ENCODE results near the gene HMGCR.

DNA sequence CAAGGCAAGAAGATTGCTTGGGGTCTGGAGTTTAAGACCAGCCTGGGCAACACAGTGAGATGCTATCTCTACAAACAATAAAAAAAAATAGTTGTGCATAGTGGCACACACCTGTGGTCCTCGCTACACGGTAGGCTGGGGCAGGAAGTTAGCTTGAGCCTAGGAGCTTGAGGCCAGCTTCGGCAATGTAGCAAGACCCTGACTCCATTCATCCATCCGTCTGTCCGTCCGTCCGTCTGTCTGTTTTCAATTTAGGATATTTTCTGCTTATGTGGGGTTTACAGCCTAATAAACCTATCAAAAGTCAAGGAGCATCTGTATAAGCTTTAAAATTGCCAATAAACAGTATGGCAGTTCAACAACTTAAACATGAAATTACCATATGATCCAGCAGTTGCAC, 19.7 kb downstream of the HMGCR start:
- TF ChIP-seq, protein P1, sequence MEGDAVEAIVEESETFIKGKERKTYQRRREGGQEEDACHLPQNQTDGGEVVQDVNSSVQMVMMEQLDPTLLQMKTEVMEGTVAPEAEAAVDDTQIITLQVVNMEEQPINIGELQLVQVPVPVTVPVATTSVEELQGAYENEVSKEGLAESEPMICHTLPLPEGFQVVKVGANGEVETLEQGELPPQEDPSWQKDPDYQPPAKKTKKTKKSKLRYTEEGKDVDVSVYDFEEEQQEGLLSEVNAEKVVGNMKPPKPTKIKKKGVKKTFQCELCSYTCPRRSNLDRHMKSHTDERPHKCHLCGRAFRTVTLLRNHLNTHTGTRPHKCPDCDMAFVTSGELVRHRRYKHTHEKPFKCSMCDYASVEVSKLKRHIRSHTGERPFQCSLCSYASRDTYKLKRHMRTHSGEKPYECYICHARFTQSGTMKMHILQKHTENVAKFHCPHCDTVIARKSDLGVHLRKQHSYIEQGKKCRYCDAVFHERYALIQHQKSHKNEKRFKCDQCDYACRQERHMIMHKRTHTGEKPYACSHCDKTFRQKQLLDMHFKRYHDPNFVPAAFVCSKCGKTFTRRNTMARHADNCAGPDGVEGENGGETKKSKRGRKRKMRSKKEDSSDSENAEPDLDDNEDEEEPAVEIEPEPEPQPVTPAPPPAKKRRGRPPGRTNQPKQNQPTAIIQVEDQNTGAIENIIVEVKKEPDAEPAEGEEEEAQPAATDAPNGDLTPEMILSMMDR (IDR thresholded peaks at IDR 0.05), result no peak
- TF ChIP-seq POLR2A (IDR thresholded peaks at IDR 0.05), result no peak
